MM.1S (cell line): ENCODE data around the gene KCNB1.

Experiments
- CTCF ChIP-seq: fragments of 300-600 bp; sonication (generic); IDR thresholded peaks from 2 replicates; pipeline ENCODE4 v1.5.1; 2016; ENCODE audit warnings: antibody characterized with exemption, low read length, mixed read lengths
- EZH2 ChIP-seq: fragments of 300-600 bp; sonication (generic); optimal IDR thresholded peaks from 2 replicates; pipeline ENCODE3; 2017; ENCODE audit warnings: low read depth, mild to moderate bottlenecking, antibody characterized with exemption, low read length, mixed read lengths
- EZH2phosphoT487 ChIP-seq: fragments of 300-600 bp; sonication (generic); IDR thresholded peaks from 2 replicates; pipeline ENCODE4 v1.6.1; 2018; ENCODE audit warnings: antibody characterized with exemption, low read length

DNA sequence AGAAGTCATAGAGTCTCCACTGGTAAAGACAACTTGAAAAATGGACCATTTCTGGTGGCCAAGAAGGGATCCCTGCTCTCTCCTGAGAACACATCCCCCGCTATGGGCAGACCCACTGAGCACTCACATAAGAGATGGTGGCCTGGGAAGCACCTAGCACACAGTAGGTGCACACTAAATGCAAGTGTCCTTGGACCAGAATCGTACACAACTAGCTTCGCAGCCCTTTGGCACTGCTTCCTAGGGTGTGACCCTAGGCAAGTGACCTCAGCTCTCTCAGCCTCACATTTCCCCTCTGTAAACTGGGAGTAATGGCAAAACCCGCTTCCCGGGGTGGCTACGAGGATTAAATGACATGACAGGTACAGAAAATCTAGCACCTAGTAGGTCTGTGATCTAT is 35.1 kb downstream of the KCNB1 start:
- no peak for TF ChIP-seq CTCF
- no peak for TF ChIP-seq EZH2
- TF ChIP-seq EZH2phosphoT487: no peak
